Peyer's patch (tissue), 4 donors: ENCODE results near the gene TNFRSF21.

Experiments
- CTCF ChIP-seq, 6 experiments: fragments of 450-650 bp in 4 of 6; fragments of 200-600 bp in 2 of 6; sonication (generic) in 1 of 6; IDR thresholded peaks; one replicate each; pipeline ENCODE4 v1.5.1; 2017 to 2019; ENCODE audit warnings: antibody characterized with exemption in 6 of 6, mild to moderate bottlenecking in 3 of 6, moderate library complexity in 1 of 6
- POLR2A ChIP-seq, 2 donors: fragments of 450-650 bp; IDR thresholded peaks; one replicate each; pipeline ENCODE4 v1.5.1; 2017; ENCODE audit warnings: antibody characterized with exemption in 2 of 2, mild to moderate bottlenecking in 2 of 2, moderate library complexity in 2 of 2

GRCh38 chr6:47310131-47310480 is 401 bp upstream of the TNFRSF21 start:
- TF ChIP-seq CTCF (IDR thresholded peaks at IDR 0.05) (no peak), POLR2A (IDR thresholded peaks at IDR 0.05) (no peak)
